ENCODE data around the gene LARP4B.

Gene LARP4B

GRCh38 chr10:824946-825345, 106.6 kb downstream of the LARP4B start:
- DNase-seq (ENCODE audit: low read depth), result no peak

- no peak for DNase-seq (ENCODE audit: low read depth)
Observed at GRCh38 chr10:824497-824896, 107.0 kb downstream of the LARP4B start.

GRCh38 chr10:822661-823367, 108.7 kb downstream of the LARP4B start:
- no peak for DNase-seq (ENCODE audit: low read depth)

GRCh38 chr10:822197-822596, 109.3 kb downstream of the LARP4B start:
- DNase-seq (ENCODE audit: low read depth), result no peak

GRCh38 chr10:821322-821721, 110.2 kb downstream of the LARP4B start:
- no peak for DNase-seq (ENCODE audit: low read depth)

- DNase-seq (ENCODE audit: low read depth), result no peak
Observed at GRCh38 chr10:819816-820215, 111.7 kb downstream of the LARP4B start.

- no peak for DNase-seq (ENCODE audit: low read depth)
Observed at GRCh38 chr10:819326-819725, 112.2 kb downstream of the LARP4B start.

- no peak for DNase-seq (ENCODE audit: low read depth)
Observed at GRCh38 chr10:818526-819220, 112.8 kb downstream of the LARP4B start.

GRCh38 chr10:818010-818409, 113.5 kb downstream of the LARP4B start:
- DNase-seq (ENCODE audit: low read depth), result no peak

- no peak for DNase-seq (ENCODE audit: low read depth)
Observed at GRCh38 chr10:817371-817770, 114.1 kb downstream of the LARP4B start.

- DNase-seq (ENCODE audit: low read depth), result no peak
Observed at GRCh38 chr10:816958-817357, 114.5 kb downstream of the LARP4B start.

- no peak for DNase-seq (ENCODE audit: low read depth)
Observed at GRCh38 chr10:816091-816477, 115.4 kb downstream of the LARP4B start.

- no peak for DNase-seq (ENCODE audit: low read depth)
Observed at GRCh38 chr10:815338-816090, 116.0 kb downstream of the LARP4B start.

- DNase-seq (ENCODE audit: low read depth), result no peak
Observed at GRCh38 chr10:814536-815302, 116.8 kb downstream of the LARP4B start.

GRCh38 chr10:813286-813685, 118.2 kb downstream of the LARP4B start:
- no peak for DNase-seq (ENCODE audit: low read depth)

- DNase-seq (ENCODE audit: low read depth), result no peak
Observed at GRCh38 chr10:812787-813186, 118.7 kb downstream of the LARP4B start.

GRCh38 chr10:811379-812175, 119.9 kb downstream of the LARP4B start:
- DNase-seq (ENCODE audit: low read depth), result no peak

GRCh38 chr10:810351-810846, 121.1 kb downstream of the LARP4B start:
- DNase-seq (ENCODE audit: low read depth), result no peak

- DNase-seq (ENCODE audit: low read depth), result no peak
Observed at GRCh38 chr10:809671-810350, 121.7 kb downstream of the LARP4B start.

GRCh38 chr10:807958-808353, 123.5 kb downstream of the LARP4B start:
- DNase-seq (ENCODE audit: low read depth), result no peak

Data from activated T-helper 9 cell treated with anti-CD3 and anti-CD28 coated beads, Interleukin-2, amount 50 U/mL, for 16 hours (primary cell).